ENCODE measurements around the gene SPINK4.

Gene SPINK4

DNA sequence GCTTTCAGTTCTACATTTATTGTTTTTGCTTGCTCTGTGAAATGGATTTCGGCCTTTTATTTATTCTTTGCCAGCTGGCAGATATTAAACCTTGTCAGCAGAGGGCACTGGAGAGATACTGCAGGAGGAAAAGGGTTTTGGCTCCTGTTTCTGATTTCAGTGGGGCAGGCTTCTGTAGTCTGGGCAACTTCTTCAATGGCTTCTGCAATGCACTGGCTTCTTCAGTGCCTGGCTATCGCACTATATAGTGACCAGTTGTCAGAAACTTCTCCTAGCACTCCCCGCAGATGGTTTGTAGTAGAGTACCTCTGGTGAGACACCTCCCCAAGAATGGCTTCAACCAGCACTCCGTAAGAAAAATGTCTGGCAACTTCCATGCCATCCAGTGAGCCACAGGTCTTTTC is 47.1 kb downstream of the SPINK4 start:
- H3K4me1 ChIP-seq (ENCODE audit: control insufficient read depth, low read length), result peaks cover 29% of the 10 kb centered on the region
- no peaks in the 10 kb centered on the region for H3K27me3 ChIP-seq (ENCODE audit: control insufficient read depth, low read length)
- peaks cover 11% of the 10 kb centered on the region for H3F3A ChIP-seq (ENCODE audit: control insufficient read depth, insufficient read depth)
- peaks cover 21% of the 10 kb centered on the region for H3K79me2 ChIP-seq (ENCODE audit: control insufficient read depth, low read length)
- H3K36me3 ChIP-seq (ENCODE audit: control insufficient read depth, low read length), result peaks cover 22% of the 10 kb centered on the region
- H3K27ac ChIP-seq (ENCODE audit: low read depth, low read length), result no peak overlapping the region
- H3K4me2 ChIP-seq (ENCODE audit: low read length), result 0 out of 2 replicates have a peak overlapping the region, but pooled peaks have one; percentile 1
- no peaks in the 10 kb centered on the region for H3K9me3 ChIP-seq (ENCODE audit: control insufficient read depth, insufficient read depth, low read length)
- H3K4me3 ChIP-seq (ENCODE audit: low read length), result no peak overlapping the region
- TF ChIP-seq, protein P1, sequence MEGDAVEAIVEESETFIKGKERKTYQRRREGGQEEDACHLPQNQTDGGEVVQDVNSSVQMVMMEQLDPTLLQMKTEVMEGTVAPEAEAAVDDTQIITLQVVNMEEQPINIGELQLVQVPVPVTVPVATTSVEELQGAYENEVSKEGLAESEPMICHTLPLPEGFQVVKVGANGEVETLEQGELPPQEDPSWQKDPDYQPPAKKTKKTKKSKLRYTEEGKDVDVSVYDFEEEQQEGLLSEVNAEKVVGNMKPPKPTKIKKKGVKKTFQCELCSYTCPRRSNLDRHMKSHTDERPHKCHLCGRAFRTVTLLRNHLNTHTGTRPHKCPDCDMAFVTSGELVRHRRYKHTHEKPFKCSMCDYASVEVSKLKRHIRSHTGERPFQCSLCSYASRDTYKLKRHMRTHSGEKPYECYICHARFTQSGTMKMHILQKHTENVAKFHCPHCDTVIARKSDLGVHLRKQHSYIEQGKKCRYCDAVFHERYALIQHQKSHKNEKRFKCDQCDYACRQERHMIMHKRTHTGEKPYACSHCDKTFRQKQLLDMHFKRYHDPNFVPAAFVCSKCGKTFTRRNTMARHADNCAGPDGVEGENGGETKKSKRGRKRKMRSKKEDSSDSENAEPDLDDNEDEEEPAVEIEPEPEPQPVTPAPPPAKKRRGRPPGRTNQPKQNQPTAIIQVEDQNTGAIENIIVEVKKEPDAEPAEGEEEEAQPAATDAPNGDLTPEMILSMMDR (IDR thresholded peaks at IDR 0.05; ENCODE audit: low read depth, low read length, poor library complexity, severe bottlenecking), result peak; percentile 90
- TF ChIP-seq EZH2phosphoT487 (IDR thresholded peaks at IDR 0.05; ENCODE audit: borderline replicate concordance, low read length), result no peak
- no peaks in the 10 kb centered on the region for H3K9me2 ChIP-seq (replicated peaks; ENCODE audit: control insufficient read depth, low read length)
- no peaks in the 10 kb centered on the region for H4K20me1 ChIP-seq (ENCODE audit: control insufficient read depth, insufficient read depth, low read depth, low read length)

DNA sequence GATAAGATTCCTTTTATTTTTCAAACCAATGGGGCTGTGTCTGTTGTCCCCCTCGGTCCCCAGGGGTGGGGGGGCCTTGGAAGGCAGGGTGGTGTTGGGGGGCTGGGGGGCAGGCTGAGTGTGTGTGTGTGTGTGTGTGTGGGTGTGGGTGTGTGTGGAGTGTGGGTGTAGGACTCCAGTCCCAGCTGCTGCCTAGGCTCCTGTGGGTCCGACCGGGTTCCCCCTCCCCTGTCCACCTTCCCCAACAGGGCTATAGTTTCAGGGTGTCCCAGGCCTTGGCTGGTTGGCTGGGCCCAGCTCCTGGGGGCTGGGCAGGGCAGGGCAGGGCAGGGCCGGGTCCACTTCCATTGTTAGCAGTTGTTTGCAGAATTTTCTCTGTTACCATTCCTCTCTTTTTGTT is 48.3 kb downstream of the SPINK4 start:
- H3K27me3 ChIP-seq (ENCODE audit: control insufficient read depth, low read length), result no peaks in the 10 kb centered on the region
- H3K79me2 ChIP-seq (ENCODE audit: control insufficient read depth, low read length), result peaks cover 33% of the 10 kb centered on the region
- no peak overlapping the region for H3K27ac ChIP-seq (ENCODE audit: low read depth, low read length)
- no peak overlapping the region for H3K4me3 ChIP-seq (ENCODE audit: low read length)
- H3K9me2 ChIP-seq (replicated peaks; ENCODE audit: control insufficient read depth, low read length), result no peaks in the 10 kb centered on the region
- H3K4me1 ChIP-seq (ENCODE audit: control insufficient read depth, low read length), result peaks cover 40% of the 10 kb centered on the region
- H3K4me2 ChIP-seq (ENCODE audit: low read length), result no peak overlapping the region
- H3K9me3 ChIP-seq (ENCODE audit: control insufficient read depth, insufficient read depth, low read length), result no peaks in the 10 kb centered on the region
- TF ChIP-seq EZH2phosphoT487 (IDR thresholded peaks at IDR 0.05; ENCODE audit: borderline replicate concordance, low read length), result no peak
- TF ChIP-seq, protein P1 (IDR thresholded peaks at IDR 0.05; ENCODE audit: low read depth, low read length, poor library complexity, severe bottlenecking), result no peak
- no peaks in the 10 kb centered on the region for H4K20me1 ChIP-seq (ENCODE audit: control insufficient read depth, insufficient read depth, low read depth, low read length)
- H3F3A ChIP-seq (ENCODE audit: control insufficient read depth, insufficient read depth), result peaks cover 11% of the 10 kb centered on the region
- peaks cover 30% of the 10 kb centered on the region for H3K36me3 ChIP-seq (ENCODE audit: control insufficient read depth, low read length)

DNA sequence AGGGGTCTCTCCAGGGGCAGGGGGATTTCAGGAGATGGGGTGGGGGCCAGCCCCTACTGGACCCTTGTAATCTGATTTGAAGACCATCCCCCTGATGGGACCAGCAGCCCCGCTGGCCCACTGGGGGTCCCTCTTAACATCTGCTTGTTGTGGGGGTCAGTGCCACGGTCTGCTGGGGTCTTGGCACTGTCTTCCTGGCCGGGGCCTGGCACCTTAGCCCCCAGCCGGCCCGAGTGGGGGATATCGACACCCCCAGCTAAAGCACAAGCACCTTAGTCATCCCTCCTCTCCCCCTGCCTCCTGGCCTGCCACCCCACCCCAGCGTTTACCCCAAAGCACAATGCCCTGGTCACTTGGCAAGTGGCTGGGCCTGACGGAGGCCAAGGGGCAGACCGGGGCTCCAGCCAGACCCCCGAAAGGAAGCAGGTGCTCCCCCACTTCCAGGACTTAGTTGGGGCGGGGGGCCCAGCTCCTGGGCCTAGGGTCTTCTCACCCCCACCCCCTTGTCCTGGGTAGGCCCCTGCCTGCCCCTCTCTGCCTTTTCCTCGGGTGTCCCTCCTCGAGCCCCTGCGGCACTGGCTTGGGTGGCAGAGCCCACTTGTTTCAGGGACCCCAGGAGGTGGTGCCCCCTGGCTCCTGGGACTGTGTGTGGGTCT is 49.0 kb downstream of the SPINK4 start:
- Histone ChIP-seq H3K27ac (ENCODE audit: low read depth, low read length) (peak overlapping the region; percentile 99), H3K4me2 (ENCODE audit: low read length) (peak overlapping the region; percentile 70), H3K79me2 (ENCODE audit: control insufficient read depth, low read length) (peaks cover 40% of the 10 kb centered on the region), H4K20me1 (ENCODE audit: control insufficient read depth, insufficient read depth, low read depth, low read length) (no peaks in the 10 kb centered on the region), H3K36me3 (ENCODE audit: control insufficient read depth, low read length) (peaks cover 37% of the 10 kb centered on the region), H3K27me3 (ENCODE audit: control insufficient read depth, low read length) (no peaks in the 10 kb centered on the region), H3F3A (ENCODE audit: control insufficient read depth, insufficient read depth) (peaks cover 11% of the 10 kb centered on the region), H3K9me3 (ENCODE audit: control insufficient read depth, insufficient read depth, low read length) (no peaks in the 10 kb centered on the region), H3K9me2 (replicated peaks; ENCODE audit: control insufficient read depth, low read length) (no peaks in the 10 kb centered on the region), H3K4me1 (ENCODE audit: control insufficient read depth, low read length) (peaks cover 47% of the 10 kb centered on the region), H3K4me3 (ENCODE audit: low read length) (peak overlapping the region; percentile 99)
- TF ChIP-seq, protein P1 (IDR thresholded peaks at IDR 0.05; ENCODE audit: low read depth, low read length, poor library complexity, severe bottlenecking), result no peak
- no peak for TF ChIP-seq EZH2phosphoT487 (IDR thresholded peaks at IDR 0.05; ENCODE audit: borderline replicate concordance, low read length)

Data from DOHH2 (cell line).